A549 (cell line): ENCODE data around the gene RPTOR. TPM values are rescaled to one million over a fixed set of nuclear protein-coding genes. Genes with fewer than 3 reads are reported as not detected.

ENCODE experiments used
- ATAC-seq, 2 experiments: fragments of 200-7000 bp in 1 of 2; fragments of >200 bp in 1 of 2; cut with Nextera tagmentation in 1 of 2; cut with Tn5 transposase in 1 of 2; 3 replicates each; pipeline versions ENCODE4 v1.8.0 to v1.9.1; 2018 to 2020; ENCODE audit warnings: mild to moderate bottlenecking in 1 of 2, moderate library complexity in 1 of 2
- CTCF ChIA-PET: fragments of 300-600 bp; sonication (Branson Sonifier 250); formaldehyde crosslinking; extraction: SDS; loops from one replicate; lab custom pipeline; 2021; ENCODE audit warnings: antibody characterized with exemption, inconsistent platforms; lab: Yijun Ruan, JAX
- POLR2A ChIA-PET: fragments of 350-600 bp; formaldehyde crosslinking; extraction: SDS; loops from one replicate; lab custom pipeline; 2021; ENCODE audit warnings: antibody characterized with exemption, inconsistent platforms; lab: Yijun Ruan, JAX
- DNase-seq, 2 experiments: peaks; one replicate each; pipeline versions ENCODE4 v3.0.0 to v3.0.0-alpha.2; 2011 to 2016; ENCODE audit warnings: low read depth in 1 of 2, low spot score in 1 of 2
- FAIRE-seq: peaks from 2 replicates; lab custom pipeline; 2011; peaks lifted over from hg19 to GRCh38; lab: Jason Lieb, UNC
- H3K27ac ChIP-seq, 2 experiments: fragments of >200 bp; sonication (Bioruptor Twin); formaldehyde crosslinking; 3 replicates each; pipeline ENCODE4 v1.5.1; 2016 to 2017
- H3K4me1 ChIP-seq: fragments of >200 bp; sonication (Bioruptor Twin); formaldehyde crosslinking; 3 replicates; pipeline ENCODE4 v1.6.1; 2016
- H3K4me2 ChIP-seq: fragments of >200 bp; sonication (Bioruptor Twin); formaldehyde crosslinking; 3 replicates; pipeline ENCODE4 v1.6.1; 2016
- H3K4me3 ChIP-seq: fragments of >200 bp; sonication (Bioruptor Twin); formaldehyde crosslinking; 3 replicates; pipeline ENCODE4 v1.5.1; 2016
- H3K9me3 ChIP-seq: fragments of >200 bp; sonication (Bioruptor Twin); formaldehyde crosslinking; 3 replicates; pipeline ENCODE4 v1.6.1; 2016
- CBX8 ChIP-seq: fragments of 200-600 bp; sonication (generic); IDR thresholded peaks from 2 replicates; pipeline ENCODE4 v1.6.1; 2016
- CEBPB ChIP-seq, 2 experiments: fragments of >200 bp in 1 of 2; sonication (Bioruptor Twin) in 1 of 2; formaldehyde crosslinking in 1 of 2; IDR thresholded peaks; 2 replicates each; pipeline ENCODE4 v1.6.1; 2012 to 2016
- CTCF ChIP-seq: fragments of >200 bp; sonication (Bioruptor Twin); formaldehyde crosslinking; IDR thresholded peaks from 3 replicates; pipeline ENCODE4 v1.5.1; 2016
- EHF ChIP-seq: fragments of 250-450 bp; sonication (Bioruptor Pico); IDR thresholded peaks from 2 replicates; pipeline ENCODE4 v1.5.0; 2020; ENCODE audit warnings: mild to moderate bottlenecking
- ELK1 ChIP-seq: fragments of 150-350 bp; IDR thresholded peaks from 2 replicates; pipeline ENCODE4 v1.6.1; 2014; ENCODE audit warnings: low read depth, mild to moderate bottlenecking, low read length
- EP300 ChIP-seq, 2 experiments: fragments of >200 bp; sonication (Bioruptor Twin); formaldehyde crosslinking; IDR thresholded peaks; 2 replicates in 1 of 2; 3 replicates in 1 of 2; pipeline ENCODE4 v1.6.1; 2016 to 2017
- ESRRA ChIP-seq: fragments of 150-350 bp; IDR thresholded peaks from 2 replicates; pipeline ENCODE4 v1.6.1; 2014; ENCODE audit warnings: mild to moderate bottlenecking, low read length, borderline replicate concordance
- FOXS1 ChIP-seq: fragments of 250-450 bp; sonication (Bioruptor Pico); IDR thresholded peaks from 2 replicates; pipeline ENCODE4 v1.5.0; 2020; ENCODE audit warnings: mild to moderate bottlenecking, moderate library complexity
- JUN ChIP-seq, 2 experiments: fragments of >200 bp; sonication (Bioruptor Twin); formaldehyde crosslinking; IDR thresholded peaks; 2 replicates in 1 of 2; 3 replicates in 1 of 2; pipeline ENCODE4 v1.6.1; 2016 to 2017
- KDM5A ChIP-seq: fragments of 200-600 bp; sonication (generic); IDR thresholded peaks from 2 replicates; pipeline ENCODE4 v1.6.1; 2016; ENCODE audit warnings: antibody characterized with exemption, mild to moderate bottlenecking
- MYC ChIP-seq: IDR thresholded peaks from 2 replicates; pipeline ENCODE4 v1.6.1; 2012; ENCODE audit warnings: mild to moderate bottlenecking, inconsistent platforms, low read length, improper control_type of control experiment, borderline replicate concordance
- NFE2L2 ChIP-seq: fragments of 150-350 bp; conservative IDR thresholded peaks from 2 replicates; pipeline ENCODE4 v1.6.1; 2014; ENCODE audit warnings: low read length
- NPAS2 ChIP-seq: fragments of 250-450 bp; sonication (Bioruptor Pico); IDR thresholded peaks from 2 replicates; pipeline ENCODE4 v1.8.0; 2022; ENCODE audit warnings: mild to moderate bottlenecking, moderate library complexity, borderline replicate concordance
- PBX3 ChIP-seq: IDR thresholded peaks from 2 replicates; pipeline ENCODE4 v1.6.1; 2012
- PHF8 ChIP-seq: fragments of 200-600 bp; sonication (generic); IDR thresholded peaks from 2 replicates; pipeline ENCODE4 v1.6.1; 2016; ENCODE audit warnings: low read depth, mild to moderate bottlenecking, antibody characterized with exemption, moderate library complexity, borderline replicate concordance
- RAD21 ChIP-seq, 2 experiments: fragments of >200 bp in 1 of 2; sonication (Bioruptor Twin) in 1 of 2; formaldehyde crosslinking in 1 of 2; IDR thresholded peaks in 1 of 2; conservative IDR thresholded peaks in 1 of 2; 2 replicates in 1 of 2; 3 replicates in 1 of 2; pipeline ENCODE4 v1.6.1; 2012 to 2018; ENCODE audit warnings: inconsistent platforms in 1 of 2
- RARB ChIP-seq: fragments of 250-450 bp; sonication (Bioruptor Pico); IDR thresholded peaks from 2 replicates; pipeline ENCODE4 v1.8.0; 2021; ENCODE audit warnings: mild to moderate bottlenecking, moderate library complexity
- REST ChIP-seq: fragments of 200-600 bp; sonication (generic); IDR thresholded peaks from 2 replicates; pipeline ENCODE4 v1.6.1; 2016; ENCODE audit warnings: antibody characterized with exemption, mild to moderate bottlenecking, moderate library complexity
- WGBS: methylation state at CpG from one replicate; pipeline ENCODE4 v1.1.6; 2017; ENCODE audit errors: missing lambda C conversion rate; 5-methylcytosine and 5-hydroxymethylcytosine counted together
- polyA plus RNA-seq, 4 experiments: library from polyadenylated mRNA; depleted of rRNA in 3 of 4; stranded (reverse); fragments of >200 nt; fragmentation: RNase III in 1 of 4; extraction: RNeasy Plus Mini Kit Qiagen cat#74134 plus additional on column Dnase treatment in 1 of 4; gene quantifications; 2 replicates in 3 of 4; 3 replicates in 1 of 4; pipeline ENCODE4 v1.2.3, GENCODE V29; 2011 to 2017
- TF ChIP-seq, protein P1 (sequence below): IDR thresholded peaks from 2 replicates; pipeline ENCODE4 v1.6.1; 2012; ENCODE audit warnings: low read depth, borderline replicate concordance
- TF ChIP-seq, protein P2 (sequence below): fragments of 450-650 bp; IDR thresholded peaks from 2 replicates; pipeline ENCODE4 v1.6.1; 2014; ENCODE audit warnings: antibody characterized with exemption

RPTOR gene
- polyA plus RNA-seq, 2 of the 4 experiments (the other 2 are of a cell fraction), result 10.8 to 27.1 TPM

GRCh38 chr17:80702315-80703141, 157.9 kb downstream of the RPTOR start:
- no peak for DNase-seq
- Histone ChIP-seq H3K27ac (no peak overlapping the region), H3K4me2 (no peak overlapping the region), H3K9me3 (no peaks in the 10 kb centered on the region; the same call in 2 of the 3 replicates), H3K4me1 (peaks cover 26% of the 10 kb centered on the region), H3K4me3 (no peak overlapping the region)
- ATAC-seq, result no peak
- ChIA-PET CTCF (interaction anchor here (1.1 to 1.6 kb wide), 5 partner anchors 12 to 192 kb away, joined by 3 to 5 read pairs (median 3); no protein-coding TSS in a partner anchor), POLR2A (no interaction called here)
- no peak for TF ChIP-seq ESRRA
- TF ChIP-seq, protein P1, sequence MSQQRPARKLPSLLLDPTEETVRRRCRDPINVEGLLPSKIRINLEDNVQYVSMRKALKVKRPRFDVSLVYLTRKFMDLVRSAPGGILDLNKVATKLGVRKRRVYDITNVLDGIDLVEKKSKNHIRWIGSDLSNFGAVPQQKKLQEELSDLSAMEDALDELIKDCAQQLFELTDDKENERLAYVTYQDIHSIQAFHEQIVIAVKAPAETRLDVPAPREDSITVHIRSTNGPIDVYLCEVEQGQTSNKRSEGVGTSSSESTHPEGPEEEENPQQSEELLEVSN, result no peak
- 90% methylated on average over 18 of the region's 18 CpGs for WGBS
- no peak for FAIRE-seq

- TF ChIP-seq EHF, result no peak
- no peak for TF ChIP-seq EP300 (IDR thresholded peaks at IDR 0.05)
- no peak for TF ChIP-seq MYC
- TF ChIP-seq REST, result no peak
- no peak for TF ChIP-seq CEBPB (IDR thresholded peaks at IDR 0.05)
- no peak for TF ChIP-seq PHF8
- TF ChIP-seq KDM5A, result no peak
- H3K4me2 ChIP-seq, result no peak overlapping the region
- ChIA-PET CTCF (interaction anchor here (1.1 to 1.6 kb wide), 5 partner anchors 10 to 192 kb away, joined by 3 to 5 read pairs (median 4); no protein-coding TSS in a partner anchor), POLR2A (no interaction called here)
- FAIRE-seq, result no peak
- H3K4me3 ChIP-seq, result no peak overlapping the region
- no peak for DNase-seq
- 94% methylated on average over 9 of the region's 9 CpGs for WGBS
- no peak for ATAC-seq
- H3K9me3 ChIP-seq, result no peaks in the 10 kb centered on the region; the same call in 2 of the 3 replicates
- peaks cover 26% of the 10 kb centered on the region for H3K4me1 ChIP-seq
- H3K27ac ChIP-seq, result no peak overlapping the region
These were observed 158.5 kb downstream of the RPTOR start for GRCh38 chr17:80703142-80703478.

- Histone ChIP-seq H3K4me2 (0 out of 3 replicates have a peak overlapping the region, but pooled peaks have one; percentile 0), H3K4me3 (no peak overlapping the region), H3K27ac (peak overlapping the region; percentile 38 to 75; a peak in 5 of 6 replicates), H3K4me1 (peaks cover 26% of the 10 kb centered on the region), H3K9me3 (no peaks in the 10 kb centered on the region; the same call in 2 of the 3 replicates)
- DNase-seq, result no peak
- POLR2A ChIA-PET, result no interaction called here
- no peak for FAIRE-seq
- CTCF ChIA-PET, result interaction anchor here (1.2 to 1.6 kb wide), 3 partner anchors 10 to 18 kb away, joined by 3 to 5 read pairs (median 4); no protein-coding TSS in a partner anchor
- ATAC-seq, result no peak
- WGBS, result 70% methylated on average over 3 of the region's 3 CpGs
- no peak for TF ChIP-seq MYC
- peak in 1 of 2 experiments; percentile 4; a peak in 1 of 4 replicates for TF ChIP-seq CEBPB (IDR thresholded peaks at IDR 0.05)
- TF ChIP-seq NPAS2 (CRISPR knock-in tag), result no peak
- TF ChIP-seq JUN (IDR thresholded peaks at IDR 0.05), result no peak
- TF ChIP-seq CTCF, result no peak
- TF ChIP-seq ELK1, result no peak
- TF ChIP-seq RAD21 (conservative IDR thresholded peaks at IDR 0.05 in 1 of 2, IDR thresholded peaks at IDR 0.05 in 1 of 2), result no peak
- TF ChIP-seq NFE2L2, result peak; percentile 96
- no peak for TF ChIP-seq FOXS1 (CRISPR knock-in tag)
- TF ChIP-seq, protein P2, sequence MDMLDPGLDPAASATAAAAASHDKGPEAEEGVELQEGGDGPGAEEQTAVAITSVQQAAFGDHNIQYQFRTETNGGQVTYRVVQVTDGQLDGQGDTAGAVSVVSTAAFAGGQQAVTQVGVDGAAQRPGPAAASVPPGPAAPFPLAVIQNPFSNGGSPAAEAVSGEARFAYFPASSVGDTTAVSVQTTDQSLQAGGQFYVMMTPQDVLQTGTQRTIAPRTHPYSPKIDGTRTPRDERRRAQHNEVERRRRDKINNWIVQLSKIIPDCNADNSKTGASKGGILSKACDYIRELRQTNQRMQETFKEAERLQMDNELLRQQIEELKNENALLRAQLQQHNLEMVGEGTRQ, result no peak
- no peak for TF ChIP-seq CBX8
- TF ChIP-seq ESRRA, result no peak
- TF ChIP-seq, protein P1, result no peak
- no peak for TF ChIP-seq RARB (CRISPR knock-in tag)
- no peak for TF ChIP-seq PBX3
These were observed 159.8 kb downstream of the RPTOR start for GRCh38 chr17:80704381-80704819.
